GM19351 (cell line): ENCODE results near the gene RAB25.
A peak's percentile ranks its signal among the peaks of the same experiment; 100 is the strongest.
"Not testable (repeated sequence)": the region's sequence is repeated elsewhere in the genome, so short reads cannot be mapped to it uniquely, and the experiment has no call there.

Source experiments
- ATAC-seq: cut with Tn5 transposase; IDR thresholded peaks from one replicate; pipeline ENCODE4 v1.9.1; 2021; ENCODE audit warnings: mild to moderate bottlenecking, moderate library complexity; ENCODE audit not compliant: unreplicated experiment

The RAB25 gene

DNA sequence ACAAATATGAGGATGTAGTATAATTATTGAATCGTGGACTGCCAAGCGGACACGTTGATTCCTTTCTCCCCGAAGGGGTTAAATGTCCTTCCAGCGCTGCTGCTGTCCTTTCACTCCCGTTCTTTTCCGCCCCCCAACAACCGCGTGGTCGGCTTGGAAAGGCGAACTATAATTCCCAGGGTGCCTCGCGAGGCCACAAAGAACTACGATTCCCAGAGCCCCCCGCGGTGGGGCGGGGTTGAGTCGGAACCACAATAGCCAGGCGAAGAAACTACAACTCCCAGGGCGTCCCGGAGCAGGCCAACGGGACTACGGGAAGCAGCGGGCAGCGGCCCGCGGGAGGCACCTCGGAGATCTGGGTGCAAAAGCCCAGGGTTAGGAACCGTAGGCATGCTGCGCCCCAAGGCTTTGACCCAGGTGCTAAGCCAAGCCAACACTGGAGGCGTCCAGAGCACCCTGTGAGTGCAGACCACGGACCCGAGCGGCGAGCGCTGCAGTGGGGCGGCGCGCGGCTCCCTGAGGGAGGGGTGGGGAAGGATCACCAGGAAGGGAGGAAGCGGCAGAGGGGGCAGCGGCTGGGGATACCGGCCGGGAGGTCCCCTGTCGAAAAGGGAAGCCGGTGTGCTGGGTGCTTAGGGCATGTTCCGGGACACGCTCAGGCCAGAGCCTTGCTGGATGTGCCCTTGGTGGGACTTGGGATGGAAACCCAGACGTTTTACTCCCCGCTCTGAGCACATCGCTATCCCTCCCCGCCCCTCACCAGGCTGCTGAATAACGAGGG lies 6.3 kb upstream of the RAB25 start, which contains the start of gene LAMTOR2:
TSS of gene LAMTOR2 (plus strand) at position 283 of the 781 bp plus-strand sequence. CDS start at position 391, 108 bp downstream.
- peak; percentile 75 for ATAC-seq

DNA sequence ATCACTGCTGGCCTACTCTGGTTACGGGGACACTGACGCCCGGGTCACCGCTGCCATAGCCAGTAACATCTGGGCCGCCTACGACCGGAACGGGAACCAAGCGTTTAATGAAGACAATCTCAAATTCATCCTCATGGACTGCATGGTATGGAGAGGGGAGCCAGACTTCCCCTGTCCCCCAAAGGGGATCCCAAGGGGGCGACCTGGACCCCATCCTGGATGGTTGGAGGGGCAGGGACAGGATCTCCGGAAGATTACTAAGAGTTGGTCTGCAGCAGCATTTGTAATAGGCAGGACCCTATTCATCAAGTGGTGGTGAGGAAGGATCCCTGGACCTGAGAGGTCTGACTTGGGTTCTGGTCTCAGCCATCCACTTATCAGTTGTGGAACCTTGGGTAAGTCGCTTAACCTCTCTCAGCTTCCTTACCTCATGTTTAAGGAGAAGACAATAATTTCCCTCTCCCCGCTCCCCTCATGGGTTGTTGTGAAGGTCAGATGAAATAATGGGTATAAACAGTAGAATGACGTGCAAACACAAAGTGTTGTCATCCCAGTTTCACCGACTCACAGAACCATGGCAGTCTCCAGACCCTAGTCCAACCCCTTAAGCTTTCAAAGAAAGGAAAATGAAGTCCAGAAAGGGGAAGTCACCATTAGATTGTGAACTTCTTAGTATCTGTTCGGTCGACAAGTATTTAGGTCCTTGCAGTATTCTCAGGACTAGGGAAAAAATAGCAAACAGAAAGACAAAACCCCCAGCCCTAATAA lies 5.5 kb upstream of the RAB25 start:
- no peak for ATAC-seq

DNA sequence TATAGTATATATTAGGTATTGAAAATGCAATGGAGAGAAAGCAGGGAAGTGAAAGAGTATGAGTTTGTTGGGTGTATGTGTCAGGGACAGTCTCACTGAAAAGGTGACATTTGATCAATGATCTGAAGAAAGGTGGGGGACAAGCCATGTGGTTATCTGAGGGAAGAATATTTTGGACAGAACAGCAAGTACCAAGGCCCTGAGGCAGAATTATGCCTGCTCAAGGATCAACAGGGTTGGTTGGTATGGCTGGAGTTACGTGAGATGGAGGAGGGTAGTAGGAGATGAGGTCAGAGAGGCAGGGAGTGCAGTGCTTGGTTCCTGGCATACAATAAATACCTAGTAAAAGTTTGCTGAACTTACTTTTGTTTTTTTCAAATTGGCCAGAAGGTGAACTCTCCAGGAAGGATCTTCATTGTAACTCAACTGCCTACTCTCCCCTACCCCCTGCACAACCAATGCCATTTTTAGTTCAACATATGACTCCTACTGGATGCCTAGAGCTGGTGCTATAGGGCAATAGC lies 4.6 kb upstream of the RAB25 start:
- no peak for ATAC-seq

DNA sequence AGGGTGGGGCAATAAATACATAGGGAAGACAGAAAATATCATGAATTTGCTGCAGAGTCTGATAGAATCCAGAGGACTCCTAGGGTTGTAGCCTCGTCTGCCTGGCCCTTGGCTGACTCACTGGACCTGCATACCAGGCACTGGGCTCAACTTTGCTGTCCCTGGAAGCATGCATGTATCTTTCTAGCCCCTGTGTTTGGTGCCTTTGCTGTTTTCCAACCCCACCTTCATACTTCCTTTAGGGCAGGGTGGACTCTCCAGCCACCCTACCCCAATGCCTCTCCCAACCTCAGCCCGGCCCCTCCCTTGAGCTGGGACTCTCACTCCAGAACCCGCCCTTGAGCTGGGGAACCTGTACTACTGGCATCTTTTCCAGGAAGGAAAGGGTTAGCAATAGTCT lies 1.2 kb downstream of the RAB25 start:
- ATAC-seq: no peak

DNA sequence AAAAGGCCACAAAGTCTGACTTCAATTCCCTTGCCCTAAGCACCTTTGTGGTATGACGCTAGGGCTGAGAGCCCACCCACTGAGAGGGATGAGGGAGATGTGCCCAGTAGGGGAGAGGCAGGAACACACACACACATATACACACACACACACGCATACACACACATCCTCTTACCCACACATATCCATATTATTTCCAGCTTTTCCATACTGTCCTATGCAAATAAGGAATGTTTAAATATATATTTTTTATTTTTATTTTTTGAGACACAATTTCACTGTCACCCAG lies 3.0 kb downstream of the RAB25 start:
- no peak for ATAC-seq

DNA sequence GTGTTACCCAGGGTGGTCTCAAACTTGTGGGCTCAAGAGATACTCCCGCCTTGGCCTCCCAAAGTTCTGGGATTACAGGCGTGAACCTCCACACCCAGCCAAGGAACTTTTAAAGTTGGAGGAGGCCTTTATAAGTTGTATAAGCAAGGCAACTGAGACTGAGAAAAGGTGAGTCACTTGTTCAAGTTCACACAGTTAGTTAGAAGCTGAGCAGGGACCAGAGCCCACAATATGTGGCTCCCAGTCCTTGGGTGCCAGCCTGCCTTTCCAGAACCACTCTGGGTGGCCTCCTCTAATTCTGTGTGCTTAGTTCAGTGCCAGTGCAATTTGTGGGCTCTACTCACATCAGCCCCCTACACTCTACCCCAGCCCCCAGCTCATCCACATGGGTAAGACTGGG lies 3.7 kb downstream of the RAB25 start:
- no peak for ATAC-seq

DNA sequence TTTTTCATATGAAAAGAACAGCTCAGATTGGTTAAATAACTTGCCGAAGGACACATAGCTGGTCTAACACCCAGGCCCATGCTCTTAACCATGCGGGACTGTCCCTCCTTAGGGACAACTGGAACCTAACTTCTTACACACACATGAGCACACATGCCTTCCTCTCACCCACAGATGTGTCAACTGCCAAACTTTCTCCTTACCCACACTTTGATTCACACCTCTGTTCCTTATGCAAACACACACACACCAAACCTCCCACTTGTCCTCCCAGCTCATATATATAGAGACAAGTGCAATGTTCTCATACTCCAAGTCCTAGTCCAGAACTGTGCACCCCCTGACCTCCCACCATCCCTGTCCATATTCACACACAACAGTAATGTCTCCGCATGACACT lies 4.3 kb downstream of the RAB25 start:
- no peak for ATAC-seq

DNA sequence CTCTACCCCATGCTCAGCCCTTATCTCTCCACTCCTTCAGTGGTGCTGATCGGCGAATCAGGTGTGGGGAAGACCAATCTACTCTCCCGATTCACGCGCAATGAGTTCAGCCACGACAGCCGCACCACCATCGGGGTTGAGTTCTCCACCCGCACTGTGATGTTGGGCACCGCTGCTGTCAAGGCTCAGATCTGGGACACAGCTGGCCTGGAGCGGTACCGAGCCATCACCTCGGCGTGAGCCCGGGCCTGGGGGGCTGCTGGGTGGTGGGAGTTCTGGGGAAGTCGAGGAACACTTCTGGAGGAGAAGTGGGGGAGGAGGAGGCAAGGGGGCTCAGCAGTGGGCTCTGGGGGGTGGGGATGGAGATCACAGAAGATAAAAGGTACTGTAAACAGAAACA lies 4.9 kb downstream of the RAB25 start:
- ATAC-seq: no peak

DNA sequence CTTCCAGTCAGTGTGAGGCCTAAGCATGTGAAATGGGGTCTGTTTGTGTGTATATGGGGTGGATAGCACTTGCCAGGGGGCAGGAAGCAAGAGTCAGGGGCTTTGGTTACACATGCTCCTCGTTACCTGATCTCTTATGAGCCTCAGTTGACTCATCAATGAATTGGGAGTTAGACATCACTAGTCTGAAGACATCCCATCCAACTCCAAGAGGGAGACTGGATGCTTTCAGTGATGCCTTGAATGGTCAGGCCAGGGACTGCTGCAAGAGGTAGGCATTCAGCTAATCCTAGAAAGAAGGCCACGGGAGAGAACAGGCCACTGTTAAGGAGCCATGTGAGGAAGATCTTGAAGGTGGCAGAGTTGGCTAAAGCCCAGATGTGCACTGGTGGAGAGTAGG lies 6.3 kb downstream of the RAB25 start:
- no peak for ATAC-seq

DNA sequence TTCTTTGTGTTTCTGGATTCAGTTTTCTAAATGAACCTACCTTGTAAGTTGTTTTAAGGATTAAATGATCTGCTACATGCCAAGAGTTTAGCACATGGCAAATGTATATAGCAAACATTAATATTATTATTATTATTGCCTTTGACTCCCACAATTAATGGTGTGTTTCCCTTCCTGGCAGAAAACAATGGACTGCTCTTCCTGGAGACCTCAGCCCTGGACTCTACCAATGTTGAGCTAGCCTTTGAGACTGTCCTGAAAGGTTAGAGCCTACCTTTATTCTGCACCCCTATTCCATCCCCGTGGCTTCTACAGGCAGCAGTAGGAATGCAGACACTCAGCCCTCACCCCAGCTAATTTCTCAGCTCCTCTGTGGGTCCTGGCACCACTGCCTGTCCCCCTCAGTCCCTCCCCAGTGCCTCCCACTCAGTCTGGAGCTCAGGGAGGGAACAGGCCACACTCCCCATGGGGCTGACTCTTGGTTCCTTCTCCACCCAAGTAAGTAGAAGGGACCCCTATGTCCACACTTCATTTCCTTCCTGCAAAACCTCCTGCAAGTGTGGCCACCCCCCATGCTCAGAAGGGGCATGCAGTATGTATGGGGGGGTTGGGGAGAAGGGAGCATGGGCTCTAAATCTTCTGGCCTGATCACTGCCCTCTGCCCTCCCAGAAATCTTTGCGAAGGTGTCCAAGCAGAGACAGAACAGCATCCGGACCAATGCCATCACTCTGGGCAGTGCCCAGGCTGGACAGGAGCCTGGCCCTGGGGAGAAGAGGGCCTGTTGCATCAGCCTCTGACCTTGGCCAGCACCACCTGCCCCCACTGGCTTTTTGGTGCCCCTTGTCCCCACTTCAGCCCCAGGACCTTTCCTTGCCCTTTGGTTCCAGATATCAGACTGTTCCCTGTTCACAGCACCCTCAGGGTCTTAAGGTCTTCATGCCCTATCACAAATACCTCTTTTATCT lies 8.8 kb downstream of the RAB25 start:
- ATAC-seq: no peak

DNA sequence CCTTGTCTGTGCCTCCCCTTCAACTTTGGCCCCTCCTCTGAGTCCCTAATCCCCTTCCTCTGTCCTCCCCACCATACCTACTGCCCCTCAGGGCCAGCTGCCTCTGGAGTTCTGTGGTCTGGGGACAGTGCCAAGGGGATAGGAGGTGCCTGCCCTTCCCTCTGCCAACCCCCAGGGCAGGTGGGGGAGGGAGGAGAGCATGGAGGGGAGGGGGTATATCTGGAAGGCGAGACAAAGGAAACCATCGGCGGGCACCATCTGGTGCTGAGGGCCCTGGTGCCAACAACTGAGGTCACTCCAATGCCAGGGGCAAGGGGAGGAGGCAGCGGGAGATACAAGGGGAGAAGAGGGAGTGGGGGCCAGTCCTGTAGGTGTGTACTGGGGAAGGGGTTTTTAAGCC lies 9.6 kb downstream of the RAB25 start:
- ATAC-seq: no peak

DNA sequence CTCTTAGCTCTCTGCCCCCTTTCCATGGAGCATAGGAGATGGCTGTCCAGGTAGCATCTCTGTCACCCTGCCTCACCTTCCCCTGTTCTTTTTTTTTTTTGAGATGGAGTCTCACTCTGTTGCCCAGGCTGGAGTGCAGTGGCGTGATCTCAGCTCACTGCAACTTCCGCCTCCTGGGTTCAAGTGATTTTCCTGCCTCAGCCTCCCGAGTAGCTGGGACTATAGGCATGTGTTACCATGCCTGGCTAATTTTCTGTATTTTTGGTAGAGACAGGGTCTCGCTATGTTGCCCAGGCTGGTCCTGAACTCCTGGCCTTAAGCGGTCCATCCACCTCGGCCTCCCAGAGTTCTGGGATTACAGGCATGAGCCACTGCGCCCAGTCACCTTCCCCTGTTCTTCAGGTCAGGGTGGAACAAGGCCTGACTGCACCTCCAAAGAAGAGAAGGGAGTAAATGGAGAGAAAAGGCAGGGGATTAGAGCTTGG lies 10.4 kb downstream of the RAB25 start:
- ATAC-seq: not testable (repeated sequence)

DNA sequence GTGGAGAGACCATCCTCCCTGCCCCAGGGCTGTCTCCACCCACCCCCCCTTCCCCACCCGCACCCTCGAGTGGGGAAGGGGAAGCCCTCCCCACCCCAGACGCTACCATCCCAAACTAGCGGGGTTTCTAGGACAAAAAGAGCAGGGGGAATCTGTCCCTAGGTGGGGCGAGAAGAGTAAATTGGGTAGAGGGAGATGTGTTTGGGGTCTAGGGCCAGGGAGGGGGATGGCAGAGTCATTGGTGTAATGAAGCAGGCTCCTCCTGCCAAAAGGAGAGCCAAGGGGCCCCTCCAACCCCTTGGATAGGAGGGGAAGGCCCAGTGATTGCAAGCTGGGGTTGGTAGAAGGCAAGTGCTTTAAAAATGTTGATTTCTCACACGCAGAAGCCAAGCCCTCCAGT lies 11.3 kb downstream of the RAB25 start:
- ATAC-seq: no peak

DNA sequence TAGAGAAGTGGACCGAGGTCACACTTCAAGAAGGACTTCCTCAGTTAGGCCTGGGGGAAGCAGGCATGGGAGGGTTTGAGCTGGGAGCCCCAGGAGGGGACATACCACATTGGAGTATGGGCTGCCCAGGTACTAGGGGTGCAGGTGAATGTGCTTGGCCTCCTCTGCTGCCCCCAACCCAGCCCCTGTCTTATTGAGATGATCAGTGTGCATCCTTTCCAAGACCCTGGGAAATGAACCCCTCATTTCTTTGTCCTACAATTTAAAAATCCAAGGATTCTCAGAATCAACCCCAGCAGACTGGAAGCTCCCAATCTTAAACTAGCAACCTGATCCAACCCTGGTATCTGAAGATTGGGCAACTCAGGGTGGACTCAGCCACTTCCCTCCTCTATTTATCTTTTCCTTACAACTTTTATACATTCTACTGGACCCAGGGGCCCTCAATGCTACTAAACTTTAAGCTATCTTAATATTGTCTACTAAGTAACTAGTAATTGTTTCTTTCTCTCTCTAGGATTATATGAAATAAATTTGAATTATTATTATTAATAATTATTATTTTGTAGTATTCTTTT lies 12.2 kb downstream of the RAB25 start:
- ATAC-seq: no peak

DNA sequence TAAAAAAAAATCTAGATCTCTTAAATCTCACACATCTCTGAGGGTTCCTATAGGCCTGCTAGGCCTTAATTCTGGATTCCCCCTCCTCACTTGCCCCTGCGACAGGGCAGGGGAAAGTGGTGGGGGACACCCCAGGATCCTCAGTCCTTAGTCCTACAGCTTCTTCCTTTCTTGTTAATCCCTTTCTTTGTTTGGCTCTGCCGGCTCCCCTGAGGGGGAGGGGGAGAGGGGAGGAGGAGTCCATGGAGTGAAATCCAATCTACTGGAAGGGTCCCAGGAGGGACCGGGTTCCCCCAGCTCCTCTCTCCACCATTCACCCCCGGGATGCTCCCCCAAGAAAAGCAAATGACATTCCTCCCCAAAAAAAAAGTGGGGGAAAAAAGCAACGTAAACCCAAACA lies 12.8 kb downstream of the RAB25 start:
- no peak for ATAC-seq

DNA sequence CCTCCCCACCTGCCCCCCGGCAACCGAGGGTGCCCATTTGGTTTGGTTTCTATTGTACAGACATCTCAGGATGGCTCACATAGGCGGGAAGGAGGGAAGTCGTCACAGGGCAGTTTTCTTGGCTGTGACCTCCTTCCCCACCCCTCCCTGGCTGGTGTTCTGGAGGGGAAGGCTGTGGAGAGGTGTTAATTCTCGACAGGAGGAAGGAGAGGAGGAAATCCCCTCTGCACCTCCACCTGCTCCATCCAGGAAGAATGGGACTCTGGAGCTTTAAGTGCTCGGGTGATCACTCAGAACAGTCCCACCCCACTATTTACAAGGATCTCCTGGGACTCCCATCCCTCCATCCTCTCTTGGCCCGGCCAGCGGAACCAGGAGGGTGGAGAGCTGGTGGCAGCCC lies 13.7 kb downstream of the RAB25 start:
- no peak for ATAC-seq

DNA sequence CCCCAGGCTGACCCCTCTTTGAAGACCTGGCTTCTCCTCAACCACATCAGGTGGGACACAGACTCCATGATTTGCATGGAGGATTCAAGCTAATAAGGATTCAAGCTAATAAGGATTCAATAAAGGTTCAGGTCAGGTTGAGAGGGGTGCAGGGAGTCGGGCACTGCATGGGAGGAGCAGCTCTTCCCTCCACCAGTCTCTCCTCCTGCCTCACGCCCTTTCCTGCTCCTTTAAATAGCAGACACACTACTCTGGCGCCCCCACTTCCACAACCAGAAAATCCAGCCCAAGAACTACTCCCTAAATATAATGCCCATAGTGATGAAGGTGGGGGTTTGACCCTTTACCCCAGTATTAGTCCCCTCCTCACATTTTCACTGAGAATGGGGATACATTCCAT lies 14.2 kb downstream of the RAB25 start:
- ATAC-seq: no peak

DNA sequence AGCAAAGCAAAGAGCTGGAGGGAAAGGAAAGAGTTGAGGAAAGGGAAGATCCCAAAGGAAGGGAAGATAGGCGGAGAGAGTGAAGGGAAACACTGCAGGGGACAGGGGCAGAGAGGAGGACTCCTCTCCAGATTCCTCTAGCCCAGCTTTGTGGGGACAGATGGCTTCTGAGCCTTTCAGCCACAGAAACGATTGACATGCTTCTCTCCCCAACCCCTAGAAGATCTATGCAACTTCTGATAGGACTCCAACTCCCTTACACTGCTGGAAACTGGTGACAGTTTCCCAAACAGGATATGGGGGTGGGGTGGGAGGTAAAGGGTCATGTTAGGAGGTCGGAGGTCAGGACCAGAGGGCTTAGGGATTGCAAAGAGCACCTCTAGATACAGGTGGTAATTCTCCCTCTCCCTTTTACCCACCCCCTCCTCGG lies 14.8 kb downstream of the RAB25 start:
- no peak for ATAC-seq

DNA sequence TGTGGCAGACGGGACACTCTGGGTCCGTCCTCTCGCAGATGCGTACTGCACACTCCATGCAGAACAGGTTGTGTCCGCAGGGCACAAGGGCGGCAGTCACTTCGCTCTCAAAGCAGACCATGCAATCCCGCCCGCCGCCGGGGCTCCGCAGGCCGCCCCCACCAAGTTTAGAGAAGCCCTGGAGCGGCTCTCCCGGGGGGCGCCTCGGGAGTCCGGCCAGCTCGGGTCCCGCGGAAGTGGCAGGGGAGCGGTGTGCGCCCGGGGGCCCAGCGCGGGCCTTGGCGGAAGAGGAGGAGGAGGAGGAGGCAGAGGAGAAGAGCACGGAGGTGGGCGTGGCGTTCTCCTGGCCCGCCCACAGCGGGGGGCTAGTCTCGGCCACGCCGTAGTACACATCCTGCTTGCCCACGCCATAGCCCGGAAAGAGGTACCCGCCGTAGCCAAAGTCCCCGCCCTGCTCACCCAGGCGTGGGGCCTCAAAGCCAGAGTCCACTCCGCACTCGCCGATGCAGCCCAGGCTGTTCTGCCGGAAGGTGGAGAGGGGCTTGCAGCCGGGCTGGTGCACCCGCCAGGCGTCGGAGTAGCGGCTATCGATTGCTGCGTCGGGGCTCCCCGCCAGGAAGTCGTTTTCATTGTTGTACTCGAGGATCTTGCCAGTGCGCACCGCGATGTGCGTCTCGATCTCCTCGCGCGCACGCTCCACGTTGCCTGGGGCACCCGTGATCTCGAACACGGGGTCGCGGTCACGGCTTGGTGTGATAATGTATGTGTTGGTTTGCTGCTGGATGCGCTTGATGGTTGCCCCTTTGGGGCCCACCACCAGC lies 15.9 kb downstream of the RAB25 start:
- no peak for ATAC-seq

DNA sequence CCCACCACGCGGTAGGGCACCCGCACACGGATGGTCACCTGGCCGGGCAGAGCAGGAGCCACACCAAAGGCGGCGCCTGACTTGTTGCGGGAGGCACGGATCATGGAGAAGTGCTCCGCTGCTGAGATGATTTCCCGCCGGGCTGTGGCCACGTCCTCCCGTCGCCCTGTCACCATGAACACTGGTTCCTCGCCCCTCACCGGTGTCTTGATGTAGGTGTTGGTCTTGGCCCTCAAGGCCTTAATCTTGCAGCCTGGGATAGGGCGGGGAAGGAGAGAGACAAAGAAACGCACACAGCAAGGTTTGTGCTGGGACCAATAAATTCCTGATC lies 16.4 kb downstream of the RAB25 start:
- ATAC-seq: no peak
